LNCaP clone FGC (cell line): ENCODE data around the gene KRTAP19-3.

Experiments
- DNase-seq: peaks from one replicate; pipeline ENCODE4 v3.0.0-alpha.2; 2011; ENCODE audit warnings: low read depth
- H3K4me3 ChIP-seq: 2 replicates; pipeline ENCODE4 v1.5.1; 2011; ENCODE audit warnings: mild to moderate bottlenecking, low read depth, low read length, control low read depth
- CTCF ChIP-seq: IDR thresholded peaks from 2 replicates; pipeline ENCODE4 v1.5.1; 2012; ENCODE audit warnings: mild to moderate bottlenecking; ENCODE audit not compliant: control insufficient read depth, insufficient read depth; ENCODE audit errors: extremely low read depth

KRTAP19-3 gene

GRCh38 chr21:30486180-30486579 is 5.6 kb downstream of the KRTAP19-3 start:
- no peak for DNase-seq
- no peak for TF ChIP-seq CTCF

GRCh38 chr21:30482130-30482529 is 9.7 kb downstream of the KRTAP19-3 start:
- H3K4me3 ChIP-seq: no peak overlapping the region
- no peak for TF ChIP-seq CTCF
- DNase-seq: no peak

More at GRCh38 chr21:30486180-30486579, 5.6 kb downstream of the KRTAP19-3 start:
- no peak overlapping the region for H3K4me3 ChIP-seq

- no peak within 1 kb of the TSS for H3K4me3 ChIP-seq
- DNase-seq: no peak
- TF ChIP-seq CTCF: no peak
Observed at GRCh38 chr21:30480145-30480544, 11.7 kb downstream of the KRTAP19-3 start, which contains the start of gene KRTAP19-1. KRTAP19-1 (minus strand) TSS chr21:30480367; CDS start chr21:30480317, 50 bp downstream.

GRCh38 chr21:30479259-30479658 is 12.6 kb downstream of the KRTAP19-3 start:
- H3K4me3 ChIP-seq: no peak overlapping the region
- no peak for TF ChIP-seq CTCF
- DNase-seq: no peak

- peak; percentile 91 for DNase-seq
- H3K4me3 ChIP-seq: no peak overlapping the region
- TF ChIP-seq CTCF: no peak
Observed at GRCh38 chr21:30478004-30478403, 13.8 kb downstream of the KRTAP19-3 start.

- no peak for DNase-seq
- TF ChIP-seq CTCF: no peak
- no peak overlapping the region for H3K4me3 ChIP-seq
Observed at GRCh38 chr21:30468900-30469714, 22.7 kb downstream of the KRTAP19-3 start.
